Suprapubic skin (tissue), 4 donors: ENCODE measurements around the gene CLASRP.

Experiments used
- CTCF ChIP-seq, 2 donors: fragments of 200-600 bp in 1 of 2; fragments of 450-650 bp in 1 of 2; sonication (generic) in 1 of 2; IDR thresholded peaks; one replicate each; pipeline ENCODE4 v1.5.1; 2016 to 2019; ENCODE audit warnings: antibody characterized with exemption in 2 of 2, mild to moderate bottlenecking in 1 of 2, moderate library complexity in 1 of 2
- EP300 ChIP-seq: sonication (generic); formaldehyde crosslinking; IDR thresholded peaks from one replicate; pipeline ENCODE4 v1.6.1; 2017; ENCODE audit warnings: antibody characterized with exemption
- POLR2AphosphoS5 ChIP-seq, 3 donors: sonication (generic); formaldehyde crosslinking; IDR thresholded peaks; one replicate each; pipeline ENCODE4 v1.6.1; 2017; ENCODE audit warnings: antibody characterized with exemption in 3 of 3

DNA sequence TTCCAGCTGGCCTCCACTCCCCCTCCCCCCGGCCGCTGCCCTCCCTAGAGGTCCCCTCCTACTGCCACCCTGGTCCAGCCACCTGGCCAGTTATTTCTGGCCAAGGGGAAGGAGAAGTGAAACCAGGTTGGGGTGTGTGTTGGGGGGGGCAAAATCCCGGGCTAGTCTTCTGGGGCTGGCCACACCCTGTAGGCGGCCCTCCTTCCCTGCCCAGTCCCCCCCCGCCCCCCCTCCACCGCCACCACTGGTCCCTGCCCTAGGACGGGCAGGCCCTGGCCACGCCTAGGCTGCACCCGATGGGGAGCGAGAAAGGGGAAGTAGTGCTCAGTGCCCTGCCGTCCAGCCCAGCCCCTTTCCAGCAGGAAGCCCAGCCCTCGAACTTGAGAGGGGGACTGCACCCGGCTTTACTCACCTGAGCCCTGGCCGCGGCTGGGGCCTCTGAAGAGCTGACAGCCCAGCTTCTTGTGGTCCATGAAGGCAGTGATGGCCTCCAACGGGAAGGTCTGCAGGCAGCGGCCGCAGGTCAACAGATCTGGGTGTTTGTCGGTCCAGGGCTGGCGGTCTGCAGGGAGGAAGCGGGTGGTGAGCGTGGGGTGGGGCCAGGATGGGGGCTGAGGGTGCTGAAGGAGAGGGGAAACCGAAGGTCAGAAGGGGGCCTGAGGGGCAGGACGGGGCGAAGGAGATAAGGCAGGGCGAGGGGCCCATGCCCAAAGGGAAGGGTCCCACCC is 36.6 kb downstream of the CLASRP start:
- TF ChIP-seq CTCF (IDR thresholded peaks at IDR 0.05) (no peak), POLR2AphosphoS5 (IDR thresholded peaks at IDR 0.05) (no peak), EP300 (no peak)
